ENCODE measurements around the gene CAMK2A.

CAMK2A gene

GRCh38 chr5:150315245-150315644 is 25.7 kb upstream of the CAMK2A start:
- no peak for DNase-seq (ENCODE audit: low spot score)

- DNase-seq (ENCODE audit: low spot score), result no peak
Measured at GRCh38 chr5:150313921-150314716, 24.5 kb upstream of the CAMK2A start.

GRCh38 chr5:150313501-150313900 is 23.9 kb upstream of the CAMK2A start:
- DNase-seq (ENCODE audit: low spot score), result no peak

- no peak for DNase-seq (ENCODE audit: low spot score)
Measured at GRCh38 chr5:150312518-150312917, 22.9 kb upstream of the CAMK2A start.

GRCh38 chr5:150311015-150311692 is 21.6 kb upstream of the CAMK2A start:
- no peak for DNase-seq (ENCODE audit: low spot score)

GRCh38 chr5:150310246-150310645 is 20.7 kb upstream of the CAMK2A start:
- DNase-seq (ENCODE audit: low spot score), result no peak

GRCh38 chr5:150309886-150310239 is 20.3 kb upstream of the CAMK2A start:
- DNase-seq (ENCODE audit: low spot score), result no peak

- no peak for DNase-seq (ENCODE audit: low spot score)
Measured at GRCh38 chr5:150309101-150309885, 19.7 kb upstream of the CAMK2A start.

- no peak for DNase-seq (ENCODE audit: low spot score)
Measured at GRCh38 chr5:150307617-150308426, 18.2 kb upstream of the CAMK2A start.

GRCh38 chr5:150306775-150307174 is 17.2 kb upstream of the CAMK2A start:
- DNase-seq (ENCODE audit: low spot score), result no peak

GRCh38 chr5:150305557-150305956 is 16.0 kb upstream of the CAMK2A start:
- DNase-seq (ENCODE audit: low spot score), result no peak

GRCh38 chr5:150305095-150305494 is 15.5 kb upstream of the CAMK2A start:
- no peak for DNase-seq (ENCODE audit: low spot score)

GRCh38 chr5:150304481-150305081 is 15.0 kb upstream of the CAMK2A start:
- DNase-seq (ENCODE audit: low spot score), result no peak

GRCh38 chr5:150303660-150304386 is 14.2 kb upstream of the CAMK2A start:
- no peak for DNase-seq (ENCODE audit: low spot score)

- no peak for DNase-seq (ENCODE audit: low spot score)
Measured at GRCh38 chr5:150303070-150303615, 13.6 kb upstream of the CAMK2A start.

GRCh38 chr5:150302301-150303069 is 12.9 kb upstream of the CAMK2A start, which contains the start of gene ARSI:
Gene ARSI, minus strand, starts transcription at chr5:150302905. Its CDS starts 532 bp downstream, at chr5:150302373.
- no peak for DNase-seq (ENCODE audit: low spot score)

- no peak for DNase-seq (ENCODE audit: low spot score)
Measured at GRCh38 chr5:150301901-150302300, 12.3 kb upstream of the CAMK2A start.

GRCh38 chr5:150301170-150301505 is 11.6 kb upstream of the CAMK2A start:
- peak; percentile 75 for DNase-seq (ENCODE audit: low spot score)

GRCh38 chr5:150300496-150301169 is 11.1 kb upstream of the CAMK2A start:
- DNase-seq (ENCODE audit: low spot score), result no peak
